HepG2 (cell line): ENCODE results near the gene MRFAP1L1. TPM values are rescaled to one million over a fixed set of nuclear protein-coding genes. Genes with fewer than 3 reads are reported as not detected.
A peak's percentile ranks its signal among the peaks of the same experiment; 100 is the strongest.

Experiments
- ATF1 ChIP-seq: IDR thresholded peaks from 2 replicates; pipeline ENCODE4 v1.6.1; 2016; ENCODE audit warnings: mild to moderate bottlenecking, control low read depth
- ATF7-NPFF ChIP-seq: sonication (generic); formaldehyde crosslinking; IDR thresholded peaks from 2 replicates; pipeline ENCODE4 v1.8.1; 2023; ENCODE audit warnings: mild to moderate bottlenecking, low read depth, missing genetic modification reagents, moderate library complexity
- BORCS8-MEF2B ChIP-seq: sonication (generic); formaldehyde crosslinking; IDR thresholded peaks from 2 replicates; pipeline ENCODE4 v1.8.0; 2022; ENCODE audit warnings: mild to moderate bottlenecking, missing genetic modification reagents
- CC2D1A ChIP-seq: sonication (generic); formaldehyde crosslinking; IDR thresholded peaks from 2 replicates; pipeline ENCODE4 v1.8.1; 2023; ENCODE audit warnings: mild to moderate bottlenecking, missing genetic modification reagents
- EEA1 ChIP-seq: sonication (generic); formaldehyde crosslinking; IDR thresholded peaks from 2 replicates; pipeline ENCODE4 v1.5.1; 2020; ENCODE audit warnings: mild to moderate bottlenecking, missing genetic modification reagents, borderline replicate concordance
- FOXA3 ChIP-seq: IDR thresholded peaks from 2 replicates; pipeline ENCODE4 v1.6.1; 2016; ENCODE audit warnings: missing genetic modification reagents, missing compliant biosample characterization
- GMEB1 ChIP-seq: sonication (generic); formaldehyde crosslinking; IDR thresholded peaks from 2 replicates; pipeline ENCODE4 v1.5.1; 2020; ENCODE audit warnings: missing genetic modification reagents, mild to moderate bottlenecking, borderline replicate concordance
- GTF3A ChIP-seq: sonication (generic); formaldehyde crosslinking; conservative IDR thresholded peaks from 2 replicates; pipeline ENCODE4 v1.4.0; 2020; ENCODE audit warnings: mild to moderate bottlenecking, missing genetic modification reagents
- HHEX ChIP-seq: IDR thresholded peaks from 2 replicates; pipeline ENCODE4 v1.6.1; 2016; ENCODE audit warnings: control low read depth
- HNF4A ChIP-seq: sonication (generic); formaldehyde crosslinking; IDR thresholded peaks from 2 replicates; pipeline ENCODE4 v1.4.0; 2020; ENCODE audit warnings: missing genetic modification reagents
- HOMEZ ChIP-seq: IDR thresholded peaks from 2 replicates; pipeline ENCODE4 v1.6.1; 2016; ENCODE audit warnings: low read depth
- KLF11 ChIP-seq: IDR thresholded peaks from 2 replicates; pipeline ENCODE4 v1.6.1; 2016; ENCODE audit warnings: missing compliant biosample characterization
- NR2F6 ChIP-seq, 2 experiments: IDR thresholded peaks; 2 replicates each; pipeline ENCODE4 v1.6.1; 2016; ENCODE audit warnings: antibody characterized with exemption in 1 of 2, mild to moderate bottlenecking in 1 of 2
- PRPF4 ChIP-seq: fragments of 200-400 bp; formaldehyde crosslinking; IDR thresholded peaks from 2 replicates; pipeline ENCODE4 v1.6.1; 2016; ENCODE audit warnings: low read length, low read depth; ENCODE audit not compliant: poor library complexity, severe bottlenecking
- RCOR2 ChIP-seq: IDR thresholded peaks from 2 replicates; pipeline ENCODE4 v1.6.1; 2016; ENCODE audit warnings: missing biosample characterization, missing genetic modification reagents
- SNAI1 ChIP-seq: sonication (generic); formaldehyde crosslinking; IDR thresholded peaks from 2 replicates; pipeline ENCODE4 v1.5.0; 2020; ENCODE audit warnings: mild to moderate bottlenecking, missing genetic modification reagents, borderline replicate concordance
- TARDBP ChIP-seq: sonication (generic); formaldehyde crosslinking; IDR thresholded peaks from 2 replicates; pipeline ENCODE4 v1.8.0; 2022; ENCODE audit warnings: mild to moderate bottlenecking, missing genetic modification reagents
- TEAD2 ChIP-seq: sonication (generic); formaldehyde crosslinking; IDR thresholded peaks from 2 replicates; pipeline ENCODE4 v1.9.0; 2021; ENCODE audit warnings: missing genetic modification reagents
- ZFAT ChIP-seq: sonication (generic); formaldehyde crosslinking; conservative IDR thresholded peaks from 2 replicates; pipeline ENCODE4 v1.8.1; 2023; ENCODE audit warnings: missing genetic modification reagents, inconsistent platforms
- ZFP82 ChIP-seq: sonication (generic); formaldehyde crosslinking; IDR thresholded peaks from 2 replicates; pipeline ENCODE4 v1.5.1; 2020; ENCODE audit warnings: mild to moderate bottlenecking, missing genetic modification reagents, borderline replicate concordance
- ZFYVE20 ChIP-seq: sonication (generic); formaldehyde crosslinking; IDR thresholded peaks from 2 replicates; pipeline ENCODE4 v1.8.0; 2023; ENCODE audit warnings: low read depth, mild to moderate bottlenecking, moderate library complexity, missing genetic modification reagents, borderline replicate concordance
- ZMYM4 ChIP-seq: sonication (generic); formaldehyde crosslinking; IDR thresholded peaks from 2 replicates; pipeline ENCODE4 v1.8.1; 2023; ENCODE audit warnings: mild to moderate bottlenecking, missing genetic modification reagents
- ZNF230 ChIP-seq: sonication (generic); formaldehyde crosslinking; IDR thresholded peaks from 2 replicates; pipeline ENCODE4 v1.4.0; 2020; ENCODE audit warnings: mild to moderate bottlenecking, missing genetic modification reagents
- ZNF30 ChIP-seq: sonication (generic); formaldehyde crosslinking; IDR thresholded peaks from 2 replicates; pipeline ENCODE4 v1.5.0; 2020; ENCODE audit warnings: mild to moderate bottlenecking, missing genetic modification reagents
- ZNF552 ChIP-seq: sonication (generic); formaldehyde crosslinking; IDR thresholded peaks from 2 replicates; pipeline ENCODE4 v1.9.0; 2022; ENCODE audit warnings: missing genetic modification reagents, mild to moderate bottlenecking, borderline replicate concordance
- ZNF580 ChIP-seq: IDR thresholded peaks from 2 replicates; pipeline ENCODE4 v1.6.1; 2016; ENCODE audit warnings: low read depth, borderline replicate concordance
- ZNF883 ChIP-seq: sonication (generic); formaldehyde crosslinking; IDR thresholded peaks from 2 replicates; pipeline ENCODE4 v1.5.1; 2020; ENCODE audit warnings: mild to moderate bottlenecking, missing genetic modification reagents; ENCODE audit errors: not compliant biosample characterization
- ZSCAN29 ChIP-seq: sonication (generic); formaldehyde crosslinking; conservative IDR thresholded peaks from 2 replicates; pipeline ENCODE4 v1.4.0; 2020; ENCODE audit warnings: mild to moderate bottlenecking, missing genetic modification reagents
- polyA plus RNA-seq, 8 experiments: library from polyadenylated mRNA; depleted of rRNA in 3 of 8; stranded (reverse) in 7 of 8; unstranded in 1 of 8; fragments of >200 nt; fragmentation: Illumina TruSeq in 4 of 8; extraction: Trizol in 4 of 8; gene quantifications; 2 replicates each; pipeline versions ENCODE4 v1.2.1 to v1.2.3, GENCODE V29; 2011 to 2016; ENCODE audit warnings: low read depth in 4 of 8, missing spikeins in 1 of 8, mixed read lengths in 1 of 8; ENCODE audit not compliant: insufficient read depth in 1 of 8
- total RNA-seq, 5 experiments: library from RNA; depleted of rRNA; stranded (reverse); fragments of >200 nt; fragmentation: Illumina TruSeq; extraction: Trizol; gene quantifications; 2 replicates each; pipeline ENCODE4 v1.2.3, GENCODE V29; 2016; ENCODE audit warnings: low read depth in 1 of 5

The MRFAP1L1 gene
- total and polyA plus RNA-seq, 2 of the 13 experiments (the other 11 are each of a cell fraction or from before 2014, with no cell fraction given): 44.8 to 76.6 TPM

GRCh38 chr4:6733358-6734164 is 23.9 kb upstream of the MRFAP1L1 start (continued):
- TF ChIP-seq KLF11 (CRISPR knock-in tag): no peak; the same call in 1 of the 2 replicates
- TF ChIP-seq ATF7-NPFF (CRISPR knock-in tag): 0 out of 2 replicates have a peak, but pooled peaks have one; percentile 70
- TF ChIP-seq FOXA3 (CRISPR knock-in tag): peak; percentile 89
- TF ChIP-seq NR2F6 (IDR thresholded peaks at IDR 0.05): peak; percentile 91
- peak; percentile 92 for TF ChIP-seq NR2F6 (CRISPR knock-in tag; IDR thresholded peaks at IDR 0.05)
- peak; percentile 71 for TF ChIP-seq RCOR2 (CRISPR knock-in tag)
- TF ChIP-seq ZSCAN29 (CRISPR knock-in tag): peak; percentile 88
- TF ChIP-seq CC2D1A (CRISPR knock-in tag): no peak
- peak; percentile 64; the same call in 1 of the 2 replicates for TF ChIP-seq ZFP82 (CRISPR knock-in tag)
- peak; percentile 68 for TF ChIP-seq ZNF883 (CRISPR knock-in tag)
- TF ChIP-seq PRPF4: no peak
- TF ChIP-seq GMEB1 (CRISPR knock-in tag): peak; percentile 69; the same call in 1 of the 2 replicates
- TF ChIP-seq HNF4A (CRISPR knock-in tag): peak; percentile 91
- peak; percentile 71; the same call in 1 of the 2 replicates for TF ChIP-seq GTF3A
- peak; percentile 14; the same call in 1 of the 2 replicates for TF ChIP-seq HOMEZ (CRISPR knock-in tag)
- peak; percentile 53; the same call in 1 of the 2 replicates for TF ChIP-seq HHEX (CRISPR knock-in tag)
- TF ChIP-seq ATF1 (CRISPR knock-in tag): no peak
- no peak for TF ChIP-seq ZNF30
- TF ChIP-seq SNAI1: peak; percentile 77; the same call in 1 of the 2 replicates
- TF ChIP-seq ZMYM4: peak; percentile 85
- peak; percentile 82 for TF ChIP-seq TARDBP
- no peak for TF ChIP-seq TEAD2 (CRISPR knock-in tag)
- TF ChIP-seq ZNF230: peak; percentile 72; the same call in 1 of the 2 replicates
- TF ChIP-seq EEA1 (CRISPR knock-in tag): 0 out of 2 replicates have a peak, but pooled peaks have one; percentile 55
- TF ChIP-seq ZNF580 (CRISPR knock-in tag): 0 out of 2 replicates have a peak, but pooled peaks have one; percentile 60
- TF ChIP-seq ZFAT (CRISPR knock-in tag): no peak
- peak; percentile 65; the same call in 1 of the 2 replicates for TF ChIP-seq ZNF552 (CRISPR knock-in tag)
- TF ChIP-seq BORCS8-MEF2B (CRISPR knock-in tag): peak; percentile 85
- no peak for TF ChIP-seq ZFYVE20 (CRISPR knock-in tag)
